ENCODE data around the gene ADAMTSL3.

Gene ADAMTSL3

DNA sequence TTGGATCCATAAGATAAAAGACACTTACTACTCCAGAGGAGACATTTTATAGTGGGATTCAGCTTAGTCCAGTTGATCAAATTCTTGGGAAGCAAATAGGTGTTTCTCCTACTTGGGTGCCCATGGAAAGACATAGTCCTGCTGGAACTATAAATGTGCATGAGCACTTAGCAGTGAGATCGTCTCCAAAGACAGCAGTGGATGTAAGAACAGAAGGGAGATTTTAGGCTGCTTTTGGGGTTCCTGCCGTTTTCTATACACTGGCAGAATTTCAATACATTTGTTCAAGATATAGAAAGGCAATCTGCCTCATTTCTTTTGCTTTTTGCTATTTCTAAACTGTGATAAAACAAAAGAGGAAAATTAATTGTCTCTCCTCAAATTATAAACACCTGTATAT is 234.0 kb downstream of the ADAMTSL3 start:
- no peak for DNase-seq

DNA sequence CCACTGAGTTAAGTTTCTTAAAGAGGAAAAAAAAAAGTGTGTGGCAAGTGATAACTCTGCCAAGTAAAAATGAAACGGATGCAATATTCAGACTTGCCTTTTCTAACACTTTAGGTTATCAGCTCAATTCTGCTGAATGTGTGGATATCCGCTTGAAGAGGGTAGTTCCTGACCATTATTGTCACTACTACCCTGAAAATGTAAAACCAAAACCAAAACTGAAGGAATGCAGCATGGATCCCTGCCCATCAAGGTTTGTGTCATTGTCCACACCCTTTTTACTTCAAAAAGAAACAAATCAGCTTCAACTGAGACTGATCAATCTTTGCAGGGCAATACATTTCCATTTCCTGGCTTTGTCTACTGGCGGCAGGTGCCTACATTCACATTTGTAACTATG is 236.1 kb downstream of the ADAMTSL3 start:
- no peak for DNase-seq

DNA sequence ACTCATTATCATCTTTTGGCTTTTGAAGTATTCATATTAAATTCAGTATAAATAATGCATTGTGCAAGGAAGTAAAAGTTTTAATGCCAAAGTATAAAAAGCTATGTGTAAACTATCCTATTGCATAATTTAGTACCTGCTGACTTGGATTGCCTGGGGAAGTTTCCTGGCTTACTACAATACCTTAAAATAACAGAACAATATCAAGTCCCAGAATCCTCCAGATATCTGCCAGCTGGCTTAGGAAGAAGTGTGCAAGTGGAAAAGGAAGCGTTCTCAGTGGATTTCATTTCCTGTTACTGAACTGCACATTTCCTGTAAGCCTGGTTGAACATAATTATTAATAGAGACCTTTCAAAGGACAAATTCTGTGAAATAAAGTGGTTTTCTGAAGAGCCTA is 236.7 kb downstream of the ADAMTSL3 start:
- no peak for DNase-seq

DNA sequence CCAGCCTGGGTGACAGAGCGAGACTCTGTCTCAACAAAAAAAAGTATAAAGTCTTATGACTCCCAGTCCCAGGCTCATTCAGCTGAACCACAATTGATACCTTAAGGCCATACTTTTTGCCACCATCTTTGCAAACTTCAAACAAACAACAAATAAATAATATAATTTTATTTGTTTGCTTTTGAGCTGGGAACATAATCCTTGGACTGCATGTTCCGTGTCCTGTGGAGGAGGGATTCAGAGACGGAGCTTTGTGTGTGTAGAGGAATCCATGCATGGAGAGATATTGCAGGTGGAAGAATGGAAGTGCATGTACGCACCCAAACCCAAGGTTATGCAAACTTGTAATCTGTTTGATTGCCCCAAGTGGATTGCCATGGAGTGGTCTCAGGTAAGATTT is 238.6 kb downstream of the ADAMTSL3 start:
- no peak for DNase-seq

DNA sequence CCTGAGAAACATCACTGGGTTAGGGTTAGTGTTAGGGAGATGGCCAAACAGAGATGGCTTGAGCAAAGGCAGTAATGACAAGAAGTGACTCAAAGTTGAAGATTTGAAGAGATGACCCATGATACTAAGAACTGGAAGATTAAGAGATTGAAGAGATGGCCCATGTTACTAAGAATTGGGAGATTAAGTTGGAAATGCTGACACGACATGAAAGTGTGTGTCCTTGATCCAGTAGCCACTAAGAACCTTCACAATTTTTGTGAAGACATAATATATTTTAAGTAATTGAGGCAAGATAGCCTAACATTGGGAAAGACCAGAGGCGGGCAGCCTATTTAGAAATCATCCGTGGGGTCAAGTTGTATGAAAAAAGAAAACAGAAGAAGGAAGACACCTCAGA is 239.4 kb downstream of the ADAMTSL3 start:
- no peak for DNase-seq

DNA sequence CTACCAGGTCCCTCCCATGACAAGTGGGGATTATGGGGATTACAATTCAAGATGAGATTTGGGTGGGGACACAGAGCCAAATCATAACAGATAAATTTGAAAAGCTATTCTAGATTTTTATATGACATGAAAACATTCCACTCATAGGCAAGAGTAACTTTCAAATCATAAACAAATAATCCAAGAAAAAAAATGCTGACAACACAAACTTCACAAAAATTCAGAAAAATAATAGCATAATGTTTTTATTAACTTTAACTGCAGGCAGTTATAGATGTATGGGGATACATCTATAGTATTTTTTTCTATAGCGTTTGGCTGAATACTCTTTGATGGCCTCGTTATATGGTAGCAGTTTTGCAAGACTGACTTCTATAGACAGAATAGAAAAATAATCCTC is 243.1 kb downstream of the ADAMTSL3 start:
- no peak for DNase-seq

DNA sequence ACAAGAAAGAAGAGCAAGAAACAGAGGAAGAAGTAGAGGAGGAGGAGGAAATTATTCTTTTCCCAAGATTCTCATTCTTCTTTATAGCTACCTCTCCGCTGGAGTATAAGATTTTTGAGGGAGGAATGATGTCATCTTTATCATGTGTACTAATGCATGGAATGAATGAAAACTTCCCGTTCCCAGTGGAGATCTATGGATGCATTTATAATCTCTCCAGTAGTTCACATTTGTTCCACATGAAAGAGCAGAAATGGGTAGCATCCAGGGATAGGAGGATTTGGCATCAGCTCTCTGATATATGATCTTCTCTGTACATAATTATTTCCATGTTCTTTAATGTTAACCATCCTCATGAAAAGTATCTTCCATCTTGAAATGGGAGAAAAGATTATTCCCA is 244.4 kb downstream of the ADAMTSL3 start:
- DNase-seq: no peak

DNA sequence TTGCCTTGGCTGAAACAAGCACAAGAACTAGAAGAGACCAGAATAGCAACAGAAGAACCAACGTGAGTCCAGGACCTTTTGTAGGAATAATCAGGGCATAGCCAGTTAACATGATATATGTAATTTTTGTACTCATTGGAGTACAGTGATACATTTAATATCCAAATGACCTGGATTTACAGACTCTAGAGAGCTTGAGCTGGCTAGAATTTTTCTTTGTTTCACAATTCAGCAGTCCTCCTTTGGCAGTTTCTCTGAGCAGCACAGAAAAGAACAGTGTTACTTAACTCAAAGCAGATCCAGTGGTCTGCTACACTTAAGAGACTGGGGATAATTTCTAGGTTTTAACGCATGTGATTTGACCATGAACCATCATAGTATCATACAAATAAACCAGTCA is 245.7 kb downstream of the ADAMTSL3 start:
- no peak for DNase-seq

DNA sequence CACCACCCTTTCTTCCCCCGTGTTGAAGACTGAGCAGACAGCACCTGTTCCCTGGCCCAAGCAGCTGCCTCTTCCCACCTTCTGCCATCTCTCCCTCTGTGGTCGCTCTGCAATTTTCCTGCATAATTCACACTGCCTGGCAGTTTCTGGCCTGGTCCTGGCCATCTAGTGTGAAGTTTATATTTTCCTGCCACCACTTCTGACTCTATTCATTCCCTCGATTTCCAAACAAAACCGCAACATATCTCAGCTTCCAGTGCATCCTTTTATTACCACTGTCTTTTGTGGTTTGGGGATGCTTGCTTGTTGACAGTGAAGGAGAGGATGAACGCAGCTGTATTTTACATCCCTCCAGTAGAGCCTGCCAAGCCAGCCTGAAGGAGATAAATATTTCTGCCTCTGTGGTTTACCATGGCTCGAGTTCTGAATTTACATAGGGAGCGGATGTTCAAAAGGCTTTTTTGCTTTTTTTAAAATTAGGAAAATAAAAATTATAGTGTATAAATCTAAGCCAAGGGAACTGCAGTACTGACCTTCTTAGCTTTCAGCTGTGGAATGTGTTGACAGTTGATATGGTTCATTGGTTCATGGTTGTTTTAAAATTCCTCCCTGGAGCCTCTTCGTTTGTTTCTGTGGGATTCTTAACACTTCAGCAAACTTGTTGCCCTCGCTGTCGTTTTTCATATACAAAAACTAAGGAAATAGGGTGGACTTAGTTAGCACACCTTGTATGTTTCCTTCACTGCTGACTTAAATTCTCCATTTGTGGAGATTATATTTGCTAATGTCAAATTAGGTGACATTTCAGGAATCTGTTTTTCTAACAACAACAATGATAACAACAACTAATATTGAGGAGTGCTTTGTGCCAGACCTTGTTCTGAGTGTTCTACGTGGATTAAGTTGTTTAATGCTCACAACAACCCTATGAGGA is 250.5 kb downstream of the ADAMTSL3 start:
- no peak for DNase-seq

DNA sequence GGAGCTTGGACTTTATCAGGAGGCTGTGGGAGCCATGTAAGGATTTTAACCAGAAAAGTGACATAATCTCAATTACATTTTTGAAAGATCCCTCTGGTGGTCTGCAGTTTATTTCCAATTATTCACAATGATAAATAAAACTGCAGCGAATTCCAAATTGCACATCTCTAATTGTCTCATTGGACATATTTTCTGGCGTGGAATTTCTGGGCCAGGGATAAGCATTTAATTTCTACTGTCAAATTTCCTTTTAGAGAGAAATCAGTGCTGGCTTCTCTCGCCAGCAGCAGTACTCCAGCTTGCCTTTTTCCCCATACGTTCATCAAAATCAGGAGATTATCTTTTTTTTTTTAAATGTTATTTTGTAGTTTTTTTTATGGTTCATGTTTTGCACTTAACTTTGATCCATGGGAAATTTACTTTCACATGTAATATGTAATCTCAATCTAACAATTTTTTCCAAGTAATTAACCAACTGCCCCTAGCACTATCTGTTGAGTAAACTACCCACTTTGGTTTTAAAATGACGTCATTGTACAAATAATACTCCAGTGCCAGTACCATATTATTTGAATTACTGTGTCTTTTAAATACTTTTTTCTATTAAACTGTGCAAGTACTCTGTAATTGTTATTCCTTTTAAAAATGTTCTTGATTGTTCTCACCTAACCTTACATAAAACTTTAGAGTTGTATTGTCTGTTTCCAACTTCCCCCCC is 251.8 kb downstream of the ADAMTSL3 start:
- DNase-seq: no peak

DNA sequence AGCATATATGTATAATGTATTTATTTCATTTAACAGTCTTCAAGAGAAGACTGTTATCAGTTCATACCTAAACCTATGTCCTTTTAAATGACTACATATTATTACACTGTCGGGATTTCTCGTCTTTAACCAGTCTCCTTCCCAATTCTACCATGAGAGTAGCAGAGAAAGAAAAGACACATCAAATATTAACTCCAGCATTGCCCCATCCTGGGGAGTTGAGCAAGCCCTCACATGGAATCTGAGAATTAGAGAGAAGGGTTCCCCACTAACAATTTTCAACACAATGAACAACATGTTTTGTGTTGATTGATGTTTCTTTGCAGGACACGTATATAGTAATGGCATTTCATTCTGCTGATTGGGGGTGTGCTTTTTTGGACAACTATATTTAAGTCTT is 257.4 kb downstream of the ADAMTSL3 start:
- no peak for DNase-seq

DNA sequence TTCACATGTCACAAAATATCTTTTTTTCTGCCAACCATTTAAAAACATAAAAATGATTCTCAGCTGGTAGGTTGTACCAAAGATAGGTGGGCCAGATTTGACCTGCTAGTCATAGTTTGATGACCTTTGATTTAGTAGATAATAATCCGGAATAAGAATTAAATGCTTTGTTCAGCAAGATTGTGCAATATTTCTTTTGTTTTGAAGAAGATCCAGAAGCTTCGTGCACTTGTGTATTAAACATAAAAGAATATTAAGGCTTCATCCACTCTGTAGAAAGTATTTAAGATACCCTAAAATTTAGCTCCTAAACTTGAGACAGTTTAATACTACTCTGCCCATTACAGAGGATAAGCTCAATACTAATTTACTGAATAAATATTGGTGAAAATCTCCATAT is 258.4 kb downstream of the ADAMTSL3 start:
- DNase-seq: no peak

DNA sequence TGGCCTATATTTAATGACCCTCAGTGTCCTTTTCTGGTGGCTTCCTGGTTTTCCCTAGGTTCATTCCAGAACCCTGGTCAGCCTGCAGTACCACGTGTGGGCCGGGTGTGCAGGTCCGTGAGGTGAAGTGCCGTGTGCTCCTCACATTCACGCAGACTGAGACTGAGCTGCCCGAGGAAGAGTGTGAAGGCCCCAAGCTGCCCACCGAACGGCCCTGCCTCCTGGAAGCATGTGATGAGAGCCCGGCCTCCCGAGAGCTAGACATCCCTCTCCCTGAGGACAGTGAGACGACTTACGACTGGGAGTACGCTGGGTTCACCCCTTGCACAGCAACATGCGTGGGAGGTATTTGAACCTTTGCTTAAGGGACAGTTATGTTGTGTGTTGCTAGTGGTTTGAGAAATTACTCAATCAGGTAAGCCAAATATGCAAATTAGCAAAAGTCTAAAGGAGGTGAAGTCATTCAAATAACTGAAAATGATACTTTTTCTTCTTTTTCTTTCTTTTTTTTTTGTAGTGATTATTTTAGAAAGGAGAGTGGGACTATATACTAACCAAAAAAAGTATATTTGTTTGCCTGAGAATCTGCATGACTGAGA is 259.2 kb downstream of the ADAMTSL3 start:
- DNase-seq: no peak

DNA sequence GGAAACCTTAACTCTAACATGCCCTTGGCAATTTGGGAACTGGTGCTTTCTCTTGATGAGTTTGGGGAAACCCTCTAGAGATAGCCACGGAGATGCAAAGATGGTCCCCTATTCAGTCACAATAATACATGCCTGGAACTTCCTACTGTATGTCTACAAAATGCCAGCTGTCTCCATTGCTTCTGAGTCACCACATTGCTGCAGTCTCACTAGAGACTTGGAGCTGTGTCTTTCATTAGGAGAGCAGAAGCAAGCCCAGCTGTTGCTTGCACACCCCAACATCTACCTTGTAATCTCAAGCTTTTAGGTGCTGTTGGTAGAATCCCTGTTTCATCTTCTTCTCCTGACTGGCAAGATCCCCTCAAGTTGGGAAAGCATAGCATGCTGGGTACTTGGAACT is 261.0 kb downstream of the ADAMTSL3 start:
- DNase-seq: no peak

DNA sequence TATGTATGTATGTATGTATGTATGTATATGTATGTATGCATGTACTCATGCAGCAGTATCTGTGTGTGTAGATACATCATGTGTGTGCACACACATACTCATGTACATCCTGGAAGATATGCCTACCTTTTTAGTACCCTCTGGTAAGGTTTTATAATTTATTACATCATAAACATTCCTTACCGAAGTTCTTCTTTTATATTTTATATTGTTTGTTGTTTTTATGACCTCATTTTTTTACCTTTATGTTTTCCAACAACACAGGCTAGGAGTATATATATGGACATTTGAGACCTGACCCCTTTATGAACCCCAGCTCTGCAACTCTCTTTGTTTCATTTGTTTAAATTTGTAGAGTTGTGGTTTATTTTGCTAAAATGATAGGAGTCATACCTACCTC is 263.5 kb downstream of the ADAMTSL3 start:
- no peak for DNase-seq

DNA sequence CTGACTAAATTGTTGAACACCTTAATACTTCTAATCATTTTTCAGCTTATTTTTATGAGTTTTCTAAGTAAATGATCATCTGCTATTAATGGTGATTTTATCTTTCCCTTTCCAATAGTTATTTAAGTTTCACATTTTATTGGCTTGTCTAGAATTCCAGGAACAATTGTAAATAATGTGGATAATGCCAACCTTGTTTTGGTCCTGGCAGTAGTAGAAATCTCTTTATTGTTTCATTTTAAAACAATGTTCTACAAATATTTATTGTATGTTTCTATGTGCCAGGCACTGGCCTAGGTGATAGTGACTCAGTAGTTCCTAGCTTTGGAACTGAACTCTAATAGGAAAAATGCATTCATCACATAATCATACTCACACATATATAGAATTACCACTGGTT is 264.1 kb downstream of the ADAMTSL3 start:
- DNase-seq: no peak

DNA sequence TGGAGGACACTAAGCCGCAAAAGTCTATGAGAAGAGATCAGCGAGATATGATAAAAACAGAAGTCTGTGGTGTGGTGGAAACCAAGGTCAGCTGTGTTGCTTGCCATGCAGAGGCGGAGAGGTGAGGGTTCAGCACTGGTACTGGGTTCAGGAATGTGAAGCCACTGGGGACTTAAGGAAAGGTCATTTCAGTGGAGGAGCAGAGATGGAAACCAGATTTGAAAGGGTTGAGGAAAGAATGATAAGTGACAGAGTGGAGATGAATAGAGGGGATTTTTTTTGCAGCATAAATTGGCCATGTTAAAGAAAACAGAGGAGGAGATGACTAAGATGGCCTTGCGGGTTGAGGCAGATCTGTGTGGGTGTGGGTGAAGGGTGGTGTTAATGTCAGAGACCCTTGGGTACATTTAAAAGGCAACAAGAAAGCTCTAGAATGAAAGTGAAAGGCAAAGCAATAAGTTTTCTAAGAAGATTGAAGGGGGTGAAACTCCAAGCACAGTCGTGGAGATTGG is 265.5 kb downstream of the ADAMTSL3 start:
- no peak for DNase-seq

DNA sequence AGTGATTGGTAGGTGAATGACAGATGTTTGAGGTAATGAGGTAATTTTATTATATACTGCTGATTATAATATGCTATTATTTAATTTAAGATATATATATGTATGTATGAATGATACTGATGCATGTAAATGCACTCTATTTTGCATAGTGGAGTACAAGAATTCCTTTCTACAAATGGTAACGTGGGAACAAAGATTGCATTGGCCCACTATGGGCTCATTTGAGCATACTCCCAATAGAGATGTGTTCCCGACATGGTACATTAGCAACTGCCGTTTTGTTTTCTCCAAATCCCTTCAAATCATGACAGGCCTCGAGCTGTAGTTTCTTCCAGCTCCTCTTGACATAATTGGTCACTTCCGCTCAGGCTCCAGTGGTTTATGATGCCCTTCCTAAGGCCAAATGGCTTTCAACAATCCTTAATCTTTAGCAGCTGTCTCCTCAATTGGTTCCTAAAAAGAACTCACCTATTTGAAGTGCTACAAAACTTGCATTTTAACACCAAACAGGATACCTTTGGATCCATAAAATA is 266.1 kb downstream of the ADAMTSL3 start:
- DNase-seq: no peak

DNA sequence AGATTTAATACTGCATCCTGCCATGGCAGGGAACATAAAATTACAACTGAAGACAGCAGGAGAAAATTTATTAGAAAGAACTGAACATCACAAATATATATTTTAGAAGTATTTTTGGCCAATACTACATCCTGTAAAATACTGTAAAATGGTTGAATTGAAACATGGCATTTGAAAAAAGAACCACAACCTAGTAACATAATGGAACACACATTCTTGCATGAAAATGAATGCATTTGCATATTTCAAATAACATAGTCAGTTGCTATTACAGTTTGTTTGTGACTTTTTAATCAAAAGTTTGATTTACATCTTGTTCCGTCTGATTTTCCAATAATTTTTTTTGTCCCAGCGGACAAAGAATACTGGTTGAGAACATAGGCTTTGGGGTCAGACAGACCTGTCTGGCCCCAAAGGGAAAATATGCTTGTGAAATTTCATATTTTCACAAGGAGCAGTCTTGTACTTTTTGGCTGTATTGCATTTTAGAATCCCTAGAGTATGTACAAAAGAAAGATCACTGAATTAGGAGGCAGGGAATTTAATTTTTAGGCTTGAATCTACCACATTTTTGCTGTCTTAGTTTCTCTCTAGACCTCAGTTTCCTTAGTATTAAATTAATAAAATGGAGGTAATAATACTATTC is 268.8 kb downstream of the ADAMTSL3 start:
- no peak for DNase-seq

DNA sequence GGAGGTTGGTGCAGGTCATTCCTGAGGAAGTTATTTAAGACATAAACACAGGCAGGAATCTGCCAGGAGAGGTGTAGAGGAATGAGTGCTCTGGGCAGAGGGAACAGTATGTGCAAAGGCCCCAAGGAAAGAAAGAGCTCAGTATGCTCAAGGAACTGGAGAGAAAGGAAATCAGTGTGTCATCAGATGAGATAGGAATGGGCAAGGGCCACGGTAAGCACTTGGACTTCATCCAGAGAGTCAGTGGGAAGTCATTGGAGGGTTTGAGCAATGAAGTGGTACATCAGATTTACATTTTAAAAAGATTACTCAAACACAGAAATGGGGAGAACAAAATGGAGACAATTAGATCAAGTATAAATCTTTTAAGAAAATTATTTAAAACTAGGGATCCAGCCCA is 272.2 kb downstream of the ADAMTSL3 start:
- DNase-seq: no peak

DNA sequence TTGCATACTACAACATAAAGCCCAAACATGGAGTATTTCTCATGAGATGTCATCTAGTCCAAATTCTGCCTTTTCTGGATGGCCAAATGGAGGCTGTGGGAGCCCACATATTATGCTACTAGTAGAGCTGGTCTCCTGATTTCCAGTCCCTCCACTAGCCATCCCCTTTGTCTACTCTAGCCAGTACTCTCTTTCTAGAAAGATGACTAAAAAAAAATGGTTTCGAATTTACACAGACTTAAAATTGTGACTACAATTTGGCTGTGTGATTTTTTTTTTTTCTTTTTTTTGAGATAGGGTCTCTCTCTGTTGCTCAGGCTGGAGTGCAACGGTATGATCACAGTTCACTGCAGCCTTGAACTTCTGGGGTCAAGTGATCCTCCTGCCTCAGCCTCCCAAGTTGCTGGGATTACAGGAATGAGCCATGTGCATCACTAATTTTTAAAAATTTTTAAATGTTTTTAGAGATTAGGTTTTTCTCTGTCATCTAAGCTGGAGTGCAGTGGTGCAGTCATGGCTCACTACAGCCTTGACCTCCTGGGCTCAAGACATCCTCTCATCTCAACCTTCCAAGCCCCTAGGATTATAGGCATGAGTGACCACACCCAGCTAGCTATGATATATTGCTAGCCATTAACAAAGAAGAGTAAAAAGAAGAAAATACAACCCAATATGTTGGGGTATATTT is 273.9 kb downstream of the ADAMTSL3 start:
- no peak for DNase-seq

DNA sequence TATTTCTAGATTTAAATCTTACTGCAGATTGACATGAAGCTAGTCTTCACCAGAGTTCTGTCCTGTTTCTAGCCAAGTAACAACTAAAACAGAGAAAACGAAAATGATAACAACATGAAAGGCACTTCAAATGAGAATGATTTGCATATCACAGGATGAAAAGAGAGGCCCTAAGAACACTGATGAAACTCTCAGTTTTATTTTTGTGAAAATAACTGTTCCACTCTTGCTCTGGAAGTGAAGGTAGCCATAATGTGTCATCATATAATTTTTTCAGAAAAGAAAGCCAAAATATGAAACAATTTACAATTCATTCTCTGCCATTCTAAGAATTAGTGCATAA is 274.4 kb downstream of the ADAMTSL3 start:
- no peak for DNase-seq
